GM18526 (cell line): ENCODE data around the gene CBARP.

ENCODE experiments used
- POLR2A ChIP-seq: IDR thresholded peaks from 3 replicates; pipeline ENCODE4 v1.6.1; 2011; ENCODE audit not compliant: insufficient read length; ENCODE audit errors: extremely low read depth

Gene CBARP

GRCh38 chr19:1261798-1262622 is 24.2 kb upstream of the CBARP start:
- peak; percentile 15 for TF ChIP-seq POLR2A

GRCh38 chr19:1261538-1261797 is 23.7 kb upstream of the CBARP start:
- no peak for TF ChIP-seq POLR2A

GRCh38 chr19:1260749-1261537 is 23.1 kb upstream of the CBARP start:
- peak; percentile 43 for TF ChIP-seq POLR2A

- TF ChIP-seq POLR2A = peak; percentile 18
These were observed 22.3 kb upstream of the CBARP start for GRCh38 chr19:1259876-1260748.

- peak; percentile 87 for TF ChIP-seq POLR2A
These were observed 21.5 kb upstream of the CBARP start for GRCh38 chr19:1259206-1259875.

GRCh38 chr19:1258707-1259205 is 21.0 kb upstream of the CBARP start:
- TF ChIP-seq POLR2A = no peak

- TF ChIP-seq POLR2A = no peak
These were observed 20.3 kb upstream of the CBARP start for GRCh38 chr19:1258163-1258492.

GRCh38 chr19:1257475-1258162 is 19.8 kb upstream of the CBARP start:
- TF ChIP-seq POLR2A = no peak

- no peak for TF ChIP-seq POLR2A
These were observed 19.1 kb upstream of the CBARP start for GRCh38 chr19:1256646-1257474.

- TF ChIP-seq POLR2A = peak; percentile 11
These were observed 17.7 kb upstream of the CBARP start for GRCh38 chr19:1255186-1256161.

GRCh38 chr19:1254530-1255185 is 16.9 kb upstream of the CBARP start:
- no peak for TF ChIP-seq POLR2A

- no peak for TF ChIP-seq POLR2A
These were observed 16.3 kb upstream of the CBARP start for GRCh38 chr19:1254081-1254527.

- TF ChIP-seq POLR2A = no peak
These were observed 15.8 kb upstream of the CBARP start for GRCh38 chr19:1253514-1254080.
